K562 (cell line): Measurements from ENCODE around the gene MINK1. TPM values are rescaled to one million over a fixed set of nuclear protein-coding genes. Genes with fewer than 3 reads are reported as not detected.

ENCODE experiments used
- ATAC-seq: fragments of 200-7000 bp; cut with Tn5 transposase; 3 replicates; pipeline ENCODE4 v1.9.1; 2020; ENCODE audit warnings: moderate library complexity
- BruUV-seq: library from RNA; stranded (reverse); fragments of 400-500 nt; replicated peaks from 2 replicates; lab custom pipeline; 2021; lab: Mats Ljungman, UMichigan
- CTCF ChIA-PET: fragments of 300-600 bp; formaldehyde crosslinking; extraction: SDS; loops from one replicate; lab custom pipeline; 2021; ENCODE audit warnings: low intra/inter-chr PET ratio; lab: Yijun Ruan, JAX
- POLR2A ChIA-PET: fragments of 300-600, 350-650 bp; sonication (Branson Sonifier 250); formaldehyde crosslinking; extraction: SDS; loops from one replicate; lab custom pipeline; 2021; ENCODE audit warnings: antibody characterized with exemption, inconsistent platforms; lab: Yijun Ruan, JAX
- DNase-seq, 4 experiments: peaks; one replicate each; pipeline versions ENCODE4 v3.0.0 to v3.0.0-alpha.2; 2011 to 2018; ENCODE audit warnings: low spot score in 3 of 4, mixed read lengths in 3 of 4; ENCODE audit errors: extremely low read depth in 1 of 4
- FAIRE-seq: peaks from 2 replicates; lab custom pipeline; 2011; peaks lifted over from hg19 to GRCh38; lab: Jason Lieb, UNC
- H2AFZ ChIP-seq: 2 replicates; pipeline ENCODE4 v1.6.0; 2011; ENCODE audit warnings: low read depth, low read length, control low read depth, inconsistent platforms
- H3K27ac ChIP-seq: fragments of 200-600 bp; 3 replicates; pipeline ENCODE4 v1.8.0; 2011; ENCODE audit warnings: low read depth, mild to moderate bottlenecking, control low read depth, inconsistent platforms, low read length, moderate library complexity, mixed read lengths; ENCODE audit errors: extremely low read depth
- H3K27me3 ChIP-seq, 2 experiments: fragments of 300-600 bp in 1 of 2; 2 replicates in 1 of 2; 3 replicates in 1 of 2; pipeline versions ENCODE4 v1.6.0 to v1.8.0; 2011; ENCODE audit warnings: inconsistent platforms in 2 of 2, low read length in 2 of 2, mild to moderate bottlenecking in 1 of 2, mixed read lengths in 1 of 2, moderate library complexity in 1 of 2; ENCODE audit not compliant: control insufficient read depth in 2 of 2, insufficient read depth in 2 of 2
- H3K36me3 ChIP-seq: fragments of 300-600 bp; 3 replicates; pipeline ENCODE4 v1.8.0; 2011; ENCODE audit warnings: mild to moderate bottlenecking, low read length, inconsistent platforms; ENCODE audit not compliant: control insufficient read depth, insufficient read depth
- H3K4me1 ChIP-seq, 2 experiments: fragments of 200-600 bp in 1 of 2; replicated peaks in 1 of 2; 2 replicates in 1 of 2; 3 replicates in 1 of 2; pipeline versions ENCODE4 v1.5.1 to v1.8.0; 2011; ENCODE audit warnings: inconsistent platforms in 2 of 2, low read length in 2 of 2, mild to moderate bottlenecking in 1 of 2, mixed read lengths in 1 of 2, moderate library complexity in 1 of 2; ENCODE audit not compliant: control insufficient read depth in 2 of 2, insufficient read depth in 2 of 2
- H3K4me2 ChIP-seq: 2 replicates; pipeline ENCODE4 v1.6.1; 2011; ENCODE audit warnings: low read length, control low read depth, inconsistent platforms, mixed read lengths; ENCODE audit not compliant: insufficient read depth
- H3K4me3 ChIP-seq: fragments of 200-600 bp; sonication (generic), shearing (Covaris generic); 2 replicates; pipeline ENCODE4 v1.5.1; 2016; ENCODE audit warnings: control low read depth, inconsistent platforms
- H3K79me2 ChIP-seq: fragments of 200-600 bp; 3 replicates; pipeline ENCODE4 v1.8.0; 2011; ENCODE audit warnings: low read length, inconsistent platforms; ENCODE audit not compliant: control insufficient read depth, insufficient read depth
- H3K9ac ChIP-seq, 2 experiments: 2 replicates each; pipeline versions ENCODE4 v1.6.0 to v1.6.1; 2011; ENCODE audit warnings: low read depth in 2 of 2, low read length in 2 of 2, control low read depth in 1 of 2, inconsistent platforms in 1 of 2, mild to moderate bottlenecking in 1 of 2, mixed read lengths in 1 of 2; ENCODE audit not compliant: insufficient read depth in 1 of 2
- H3K9me1 ChIP-seq: one replicate; pipeline ENCODE4 v1.6.0; 2011; ENCODE audit warnings: inconsistent platforms, mild to moderate bottlenecking, low read length, moderate library complexity; ENCODE audit not compliant: control insufficient read depth, insufficient read depth
- H3K9me3 ChIP-seq: replicated peaks from 2 replicates; pipeline ENCODE4 v1.5.1; 2011; ENCODE audit warnings: low read depth, low read length, inconsistent platforms; ENCODE audit not compliant: control insufficient read depth, insufficient read depth
- H4K20me1 ChIP-seq: replicated peaks from 2 replicates; pipeline ENCODE4 v1.6.1; 2011; ENCODE audit warnings: low read length, inconsistent platforms, mixed read lengths; ENCODE audit not compliant: control insufficient read depth, insufficient read depth
- ATF4 ChIP-seq: fragments of 450-650 bp; formaldehyde crosslinking; IDR thresholded peaks from 2 replicates; pipeline ENCODE4 v1.4.0; 2022; ENCODE audit warnings: mild to moderate bottlenecking, moderate library complexity
- ELF2 ChIP-seq: fragments of 250-450 bp; sonication (Bioruptor Pico); IDR thresholded peaks from 2 replicates; pipeline ENCODE4 v1.5.0; 2021; ENCODE audit warnings: mild to moderate bottlenecking
- HDAC1 ChIP-seq, 2 experiments: fragments of 450-650 bp; IDR thresholded peaks; 2 replicates each; pipeline ENCODE4 v1.6.1; 2016 to 2017; ENCODE audit warnings: inconsistent platforms in 1 of 2, mild to moderate bottlenecking in 1 of 2, moderate library complexity in 1 of 2
- PHF20 ChIP-seq: fragments of 450-650 bp; IDR thresholded peaks from 2 replicates; pipeline ENCODE4 v1.6.1; 2018; ENCODE audit not compliant: partially characterized antibody
- ZBTB40 ChIP-seq, 2 experiments: fragments of 450-650 bp in 1 of 2; sonication (generic) in 1 of 2; formaldehyde crosslinking in 1 of 2; IDR thresholded peaks; 2 replicates each; pipeline versions ENCODE4 v1.7.1 to v1.9.0; 2016 to 2022; ENCODE audit warnings: inconsistent platforms in 1 of 2, mild to moderate bottlenecking in 1 of 2, missing genetic modification reagents in 1 of 2
- ZC3H4 ChIP-seq: sonication (generic); formaldehyde crosslinking; IDR thresholded peaks from 2 replicates; pipeline ENCODE4 v1.9.0; 2021; ENCODE audit warnings: missing genetic modification reagents, borderline replicate concordance
- ZEB2 ChIP-seq: fragments of 450-650 bp; IDR thresholded peaks from 2 replicates; pipeline ENCODE4 v1.6.1; 2016
- ZNF280B ChIP-seq: fragments of 250-450 bp; sonication (Bioruptor Pico); IDR thresholded peaks from 2 replicates; pipeline ENCODE4 v1.5.1; 2021; ENCODE audit warnings: mild to moderate bottlenecking
- WGBS: fragments of 100-300 bp; shearing (Covaris generic); methylation state at CpG from one replicate; pipeline ENCODE4 v1.1.6; 2016; ENCODE audit warnings: low coverage, mixed read lengths; ENCODE audit not compliant: insufficient coverage; ENCODE audit errors: missing lambda C conversion rate; 5-methylcytosine and 5-hydroxymethylcytosine counted together
- in situ Hi-C: fragments of 300-500 bp; cut with MboI; formaldehyde crosslinking; loops from 4 replicates; pipeline ENCODE4 v1.15.0; 2018; ENCODE audit warnings: inconsistent platforms, mixed read lengths
- intact Hi-C: fragments of 100-400 bp; cut with micrococcal nuclease; formaldehyde crosslinking; loops from 2 replicates; pipeline ENCODE4 v1.14.2; 2022
- polyA plus RNA-seq, 8 experiments: library from polyadenylated mRNA; depleted of rRNA in 4 of 8; stranded (reverse) in 5 of 8; unstranded in 3 of 8; fragments of >200 nt; fragmentation: Nextera tagmentation in 2 of 8; fragmentation: Illumina TruSeq in 1 of 8; extraction: Ambion mirVana in 2 of 8; extraction: Trizol in 1 of 8; gene quantifications; 2 replicates each; pipeline versions ENCODE4 v1.2.1 to v1.2.3, GENCODE V29; 2011 to 2014; ENCODE audit warnings: inconsistent platforms in 1 of 8, missing spikeins in 1 of 8
- total RNA-seq, 7 experiments: library from RNA; depleted of rRNA in 6 of 7; stranded (reverse); fragments of >200 nt in 6 of 7; fragmentation: Illumina TruSeq in 2 of 7; extraction: Trizol in 2 of 7; gene quantifications; 2 replicates each; pipeline versions ENCODE4 v1.2.1 to v1.2.3, GENCODE V29; 2011 to 2021; ENCODE audit warnings: low replicate concordance in 1 of 7
- TF ChIP-seq, protein P1 (sequence below): fragments of 450-650 bp; conservative IDR thresholded peaks from 2 replicates; pipeline ENCODE4 v1.6.1; 2016; ENCODE audit warnings: missing genetic modification characterization, low read depth, mild to moderate bottlenecking, missing compliant biosample characterization, moderate library complexity

MINK1 gene
- total and polyA plus RNA-seq, 9 of the 15 experiments (the other 6 are each of a cell fraction or from before 2014, with no cell fraction given), result 0.11 to 54.2 (median 14.9) TPM

GRCh38 chr17:4884489-4884888 is 51.3 kb downstream of the MINK1 start:
- H3K9me3 ChIP-seq, result no peaks in the 10 kb centered on the region
- BruUV-seq, result no TSS peak
- CTCF ChIA-PET, result no interaction called here
- WGBS, result 94% methylated on average over 3 of the region's 4 CpGs
- intact Hi-C loops (loop anchor here (5.0 kb wide), 1 partner anchor 67 kb away; no protein-coding TSS in a partner anchor), in situ Hi-C loops (loop anchor here (5.0 kb wide), 2 partner anchors 82 to 172 kb away; partner anchors contain the start of genes ARRB2 and C17orf114)
- H4K20me1 ChIP-seq, result peaks cover 7% of the 10 kb centered on the region
- peaks cover 0 to 3% of the 10 kb centered on the region in 2 experiments; a peak in 1 of 5 replicates for H3K4me1 ChIP-seq
- no peak overlapping the region for H3K9ac ChIP-seq
- POLR2A ChIA-PET, result no interaction called here
- no peak for FAIRE-seq
- H3K4me3 ChIP-seq, result no peak overlapping the region
- peaks cover 2% of the 10 kb centered on the region for H3K9me1 ChIP-seq
- H3K27me3 ChIP-seq, result no peaks in the 10 kb centered on the region
- no peak overlapping the region for H2AFZ ChIP-seq
- H3K4me2 ChIP-seq, result no peak overlapping the region
- H3K36me3 ChIP-seq, result peaks cover 60% of the 10 kb centered on the region; the same call in 2 of the 3 replicates
- no peak for ATAC-seq
- no peaks in the 10 kb centered on the region for H3K79me2 ChIP-seq
- DNase-seq, result no peak
- H3K27ac ChIP-seq, result no peak overlapping the region
- TF ChIP-seq ZC3H4, result no peak
- TF ChIP-seq ZNF280B (CRISPR knock-in tag), result no peak
- TF ChIP-seq ATF4 (CRISPR knock-in tag), result no peak
- TF ChIP-seq, protein P1, sequence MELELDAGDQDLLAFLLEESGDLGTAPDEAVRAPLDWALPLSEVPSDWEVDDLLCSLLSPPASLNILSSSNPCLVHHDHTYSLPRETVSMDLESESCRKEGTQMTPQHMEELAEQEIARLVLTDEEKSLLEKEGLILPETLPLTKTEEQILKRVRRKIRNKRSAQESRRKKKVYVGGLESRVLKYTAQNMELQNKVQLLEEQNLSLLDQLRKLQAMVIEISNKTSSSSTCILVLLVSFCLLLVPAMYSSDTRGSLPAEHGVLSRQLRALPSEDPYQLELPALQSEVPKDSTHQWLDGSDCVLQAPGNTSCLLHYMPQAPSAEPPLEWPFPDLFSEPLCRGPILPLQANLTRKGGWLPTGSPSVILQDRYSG (tag), result no peak
- no peak for TF ChIP-seq ELF2 (CRISPR knock-in tag)
- TF ChIP-seq ZEB2, result no peak
- TF ChIP-seq ZBTB40 (IDR thresholded peaks at IDR 0.05), result no peak
- no peak for TF ChIP-seq ZBTB40 (CRISPR knock-in tag; IDR thresholded peaks at IDR 0.05)
- TF ChIP-seq HDAC1 (IDR thresholded peaks at IDR 0.05), result no peak
- no peak for TF ChIP-seq PHF20
